H4 (cell line): ENCODE data around the gene EIF5A. TPM values are rescaled to one million over a fixed set of nuclear protein-coding genes. Genes with fewer than 3 reads are reported as not detected.
A peak's percentile ranks its signal among the peaks of the same experiment; 100 is the strongest.

Source experiments
- DNase-seq: peaks from one replicate; pipeline ENCODE4 v3.0.0-alpha.2; 2015; ENCODE audit warnings: low spot score
- total RNA-seq: library from RNA; depleted of rRNA; stranded (reverse); fragments of >200 nt; shearing (Covaris generic); gene quantifications from 2 replicates; pipeline ENCODE4 v1.2.3, GENCODE V29; 2014; rRNA removed

The EIF5A gene
- 460 and 526 TPM in 2 replicates for total RNA-seq

GRCh38 chr17:7306911-7307685 lies at the start of gene EIF5A:
Gene EIF5A (plus strand): TSS chr17:7307628. CDS start chr17:7309636, 2,008 bp downstream.
- DNase-seq, result peak; percentile 98

DNA sequence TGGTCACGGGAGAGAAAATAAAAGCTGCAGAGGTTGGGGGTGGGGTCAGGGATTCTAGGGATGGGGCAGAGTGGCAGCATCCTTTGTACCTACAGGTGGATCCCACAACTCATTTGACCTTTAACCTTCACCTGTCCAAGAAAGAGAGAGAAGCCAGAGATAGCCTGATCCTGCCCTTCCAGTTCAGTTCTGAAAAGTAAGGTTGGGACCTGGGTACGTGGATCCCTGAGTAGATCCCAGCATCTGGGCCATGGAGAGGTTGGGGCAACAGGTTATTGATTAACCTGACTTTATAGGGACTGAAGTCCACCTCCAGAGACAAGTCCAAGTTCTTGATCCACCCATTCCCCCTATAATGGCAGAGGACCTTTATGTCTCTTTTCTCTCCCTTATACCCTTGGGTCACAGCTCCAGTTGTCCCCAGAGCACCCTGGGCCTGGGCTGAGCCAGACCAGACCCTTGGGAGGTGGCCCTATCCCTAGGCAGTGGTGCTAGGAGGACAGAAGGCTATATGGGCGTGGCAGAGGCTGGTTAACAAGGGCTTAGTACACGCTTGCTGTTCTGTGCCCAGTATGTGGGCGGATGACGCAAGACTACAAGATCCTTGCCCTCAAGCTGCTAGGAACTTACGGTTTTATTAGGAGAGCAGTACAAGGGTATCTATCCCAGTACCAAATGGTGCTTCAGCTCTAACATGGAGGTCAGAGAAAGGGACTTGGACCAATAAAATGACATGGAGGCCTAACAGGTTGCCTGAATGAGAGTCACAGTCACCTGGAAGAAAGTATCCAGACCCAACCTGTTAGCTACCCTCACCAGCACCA lies 48.5 kb upstream of the EIF5A start:
- peak; percentile 23 for DNase-seq

GRCh38 chr17:7259555-7259889 lies 47.9 kb upstream of the EIF5A start:
- no peak for DNase-seq

DNA sequence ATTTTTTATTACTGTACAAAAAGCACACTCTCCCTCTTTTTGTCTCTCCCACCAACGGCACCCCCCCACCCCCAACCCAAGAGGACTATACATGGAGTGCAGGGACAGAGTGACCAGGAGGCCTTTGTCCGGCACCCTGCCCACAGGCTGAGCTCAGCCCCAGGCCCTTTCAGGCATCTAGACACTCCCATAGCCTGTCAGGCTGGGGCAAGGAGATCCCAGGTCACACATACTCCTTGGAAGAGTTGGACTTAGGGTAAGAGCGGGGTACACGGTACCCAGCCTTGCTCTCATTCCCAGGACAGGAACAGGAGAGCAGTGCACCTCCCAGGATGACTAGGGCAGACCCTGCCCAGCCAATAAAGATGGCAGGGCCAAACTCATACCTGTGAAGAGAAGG lies 47.3 kb upstream of the EIF5A start:
- DNase-seq, result no peak

GRCh38 chr17:7260651-7261378 lies 46.6 kb upstream of the EIF5A start:
- DNase-seq, result no peak

GRCh38 chr17:7261379-7262191 lies 45.8 kb upstream of the EIF5A start:
- DNase-seq, result no peak

- DNase-seq, result no peak
Measured at GRCh38 chr17:7262192-7262934, 45.1 kb upstream of the EIF5A start, which contains the start of gene CLDN7. Gene CLDN7 (minus strand): TSS chr17:7262478. CDS start chr17:7262043, 435 bp downstream.

GRCh38 chr17:7262935-7263800 lies 44.3 kb upstream of the EIF5A start:
- no peak for DNase-seq

GRCh38 chr17:7263801-7264078 lies 43.7 kb upstream of the EIF5A start:
- DNase-seq, result no peak

- no peak for DNase-seq
Measured at GRCh38 chr17:7266784-7267183, 40.6 kb upstream of the EIF5A start.

DNA sequence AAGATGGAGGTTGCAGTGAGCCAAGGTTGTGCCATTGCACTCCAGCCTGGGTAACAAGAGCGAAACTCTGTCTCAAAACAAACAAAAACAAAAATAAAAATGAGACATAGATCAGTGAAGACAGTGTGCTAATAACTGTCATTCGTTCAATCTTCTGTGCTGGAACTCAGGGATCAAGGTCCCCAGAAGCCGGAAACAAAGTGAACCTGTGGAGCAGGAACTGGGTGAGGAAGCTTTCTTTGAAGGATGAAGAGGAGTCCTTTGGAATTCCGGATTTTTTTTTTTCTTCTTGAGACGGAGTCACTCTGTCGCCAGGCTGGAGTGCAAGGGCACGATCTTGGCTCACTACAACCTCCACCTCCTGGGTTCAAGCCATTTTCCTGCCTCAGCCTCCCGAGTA lies 28.0 kb upstream of the EIF5A start:
- no peak for DNase-seq

GRCh38 chr17:7280519-7281073 lies 26.8 kb upstream of the EIF5A start:
- DNase-seq, result peak; percentile 64

GRCh38 chr17:7281074-7281952 lies 26.1 kb upstream of the EIF5A start, which contains the start of gene SLC2A4:
Gene SLC2A4 (plus strand): TSS chr17:7281718. CDS start chr17:7281935, 217 bp downstream.
- DNase-seq, result peak; percentile 73

GRCh38 chr17:7281953-7282751 lies 25.3 kb upstream of the EIF5A start:
- no peak for DNase-seq

- DNase-seq, result no peak
Measured at GRCh38 chr17:7282752-7283321, 24.6 kb upstream of the EIF5A start.

- DNase-seq, result no peak
Measured at GRCh38 chr17:7283471-7284216, 23.8 kb upstream of the EIF5A start.

GRCh38 chr17:7284911-7285310 lies 22.5 kb upstream of the EIF5A start:
- no peak for DNase-seq
